Measurements from ENCODE around the gene AMN.

DNA sequence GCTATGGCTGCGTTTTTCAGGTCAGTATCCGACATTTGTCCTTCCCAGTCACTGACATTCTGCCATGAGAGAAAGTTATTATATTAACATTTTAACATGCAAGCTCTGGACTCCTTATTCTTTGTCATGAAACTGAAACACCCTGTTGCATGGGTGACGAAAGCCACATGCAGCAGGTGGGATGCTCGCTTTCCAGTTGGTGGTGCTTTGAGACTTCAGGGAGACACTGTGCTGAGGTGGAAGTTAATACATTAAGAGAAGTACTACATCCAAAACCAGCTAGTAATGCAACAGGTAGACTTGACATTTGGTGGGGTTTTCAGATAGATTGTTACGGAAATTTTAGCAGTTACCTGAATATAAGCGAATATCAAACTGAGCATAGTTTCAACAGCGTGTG is 32.8 kb upstream of the AMN start:
- TF ChIP-seq EZH2 (IDR thresholded peaks at IDR 0.05; ENCODE audit: insufficient read depth, poor library complexity, severe bottlenecking) = no peak
- no peak for TF ChIP-seq EZH2phosphoT487 (IDR thresholded peaks at IDR 0.05; ENCODE audit: insufficient read depth, low read depth)
